Esophagus muscularis mucosa (tissue), 4 donors: ENCODE results near the gene LRRC25. TPM values are rescaled to one million over a fixed set of nuclear protein-coding genes. Genes with fewer than 3 reads are reported as not detected.

ENCODE experiments used
- DNase-seq: peaks from one replicate; pipeline ENCODE4 v3.0.0-alpha.2; 2017; ENCODE audit errors: extremely low spot score
- H3K27ac ChIP-seq, 4 donors: fragments of 200-600 bp; sonication (generic); replicated peaks in 1 of 4; 1 replicate in 3 of 4; 2 replicates in 1 of 4; pipeline ENCODE4 v1.5.1; 2016 to 2019; ENCODE audit warnings: mild to moderate bottlenecking in 1 of 4
- H3K27me3 ChIP-seq, 4 donors: fragments of 200-600 bp; sonication (generic); one replicate each; pipeline versions ENCODE4 v1.5.1 to v1.6.0; 2016 to 2019
- H3K36me3 ChIP-seq, 4 donors: fragments of 200-600 bp; sonication (generic); one replicate each; pipeline ENCODE4 v1.5.1; 2016 to 2019
- H3K4me1 ChIP-seq, 4 donors: fragments of 200-600 bp; sonication (generic); one replicate each; pipeline ENCODE4 v1.5.1; 2016 to 2019
- H3K4me3 ChIP-seq, 4 donors: fragments of 200-600 bp; sonication (generic); 1 replicate in 2 of 4; 2 replicates in 2 of 4; pipeline ENCODE4 v1.5.1; 2016 to 2019; ENCODE audit warnings: mild to moderate bottlenecking in 4 of 4, moderate library complexity in 1 of 4
- H3K9me3 ChIP-seq, 4 donors: fragments of 200-600 bp; sonication (generic); 1 replicate in 3 of 4; 2 replicates in 1 of 4; pipeline ENCODE4 v1.5.1; 2016 to 2019
- CTCF ChIP-seq, 3 experiments: fragments of 200-600 bp in 2 of 3; fragments of 450-650 bp in 1 of 3; sonication (generic) in 2 of 3; IDR thresholded peaks; one replicate each; pipeline ENCODE4 v1.5.1; 2017 to 2019; ENCODE audit warnings: antibody characterized with exemption in 3 of 3, mild to moderate bottlenecking in 2 of 3, moderate library complexity in 1 of 3
- EP300 ChIP-seq: sonication (generic); formaldehyde crosslinking; IDR thresholded peaks from one replicate; pipeline ENCODE4 v1.6.1; 2017; ENCODE audit warnings: antibody characterized with exemption
- POLR2A ChIP-seq: fragments of 450-650 bp; IDR thresholded peaks from one replicate; pipeline ENCODE4 v1.6.1; 2017; ENCODE audit warnings: antibody characterized with exemption, moderate library complexity, mild to moderate bottlenecking, low read depth
- POLR2AphosphoS5 ChIP-seq, 2 donors: sonication (generic); formaldehyde crosslinking; IDR thresholded peaks; one replicate each; pipeline ENCODE4 v1.6.1; 2017; ENCODE audit warnings: antibody characterized with exemption in 2 of 2
- WGBS: methylation state at CpG from one replicate; pipeline ENCODE4 v1.1.5; 2018; 5-methylcytosine and 5-hydroxymethylcytosine counted together
- intact Hi-C: fragments of 100-400 bp; cut with DNase I; formaldehyde crosslinking; loops from one replicate; pipeline ENCODE4 v1.15.1; 2023
- total RNA-seq, 4 donors: library from RNA; depleted of rRNA; stranded (reverse); fragments of >200 nt; gene quantifications; one replicate each; pipeline versions ENCODE4 v1.1.0 to v1.2.1, GENCODE V29; 2016

The LRRC25 gene
- total RNA-seq, 4 donors from 2014 or later = 5.8 to 20.4 (median 7.0) TPM

GRCh38 chr19:18433015-18433691 lies 35.7 kb upstream of the LRRC25 start:
- Histone ChIP-seq H3K36me3 (peaks cover 0 to 28% (median 22%) of the 10 kb centered on the region in 4 donors), H3K4me3 (peak overlapping the region; percentile 56 to 65 (median 62)), H3K27ac (peak overlapping the region; percentile 68 to 79 (median 72)), H3K4me1 (peaks cover 44 to 86% (median 67%) of the 10 kb centered on the region in 4 donors), H3K27me3 (no peaks in the 10 kb centered on the region), H3K9me3 (no peaks in the 10 kb centered on the region)
- TF ChIP-seq POLR2A = no peak
- no peak for TF ChIP-seq EP300
- no peak for TF ChIP-seq CTCF (IDR thresholded peaks at IDR 0.05)
- TF ChIP-seq POLR2AphosphoS5 (IDR thresholded peaks at IDR 0.05) = peak; percentile 15 to 25
- intact Hi-C loops = no loop called here
- no peak for DNase-seq
- 30% methylated on average over 13 of the region's 59 CpGs for WGBS

DNA sequence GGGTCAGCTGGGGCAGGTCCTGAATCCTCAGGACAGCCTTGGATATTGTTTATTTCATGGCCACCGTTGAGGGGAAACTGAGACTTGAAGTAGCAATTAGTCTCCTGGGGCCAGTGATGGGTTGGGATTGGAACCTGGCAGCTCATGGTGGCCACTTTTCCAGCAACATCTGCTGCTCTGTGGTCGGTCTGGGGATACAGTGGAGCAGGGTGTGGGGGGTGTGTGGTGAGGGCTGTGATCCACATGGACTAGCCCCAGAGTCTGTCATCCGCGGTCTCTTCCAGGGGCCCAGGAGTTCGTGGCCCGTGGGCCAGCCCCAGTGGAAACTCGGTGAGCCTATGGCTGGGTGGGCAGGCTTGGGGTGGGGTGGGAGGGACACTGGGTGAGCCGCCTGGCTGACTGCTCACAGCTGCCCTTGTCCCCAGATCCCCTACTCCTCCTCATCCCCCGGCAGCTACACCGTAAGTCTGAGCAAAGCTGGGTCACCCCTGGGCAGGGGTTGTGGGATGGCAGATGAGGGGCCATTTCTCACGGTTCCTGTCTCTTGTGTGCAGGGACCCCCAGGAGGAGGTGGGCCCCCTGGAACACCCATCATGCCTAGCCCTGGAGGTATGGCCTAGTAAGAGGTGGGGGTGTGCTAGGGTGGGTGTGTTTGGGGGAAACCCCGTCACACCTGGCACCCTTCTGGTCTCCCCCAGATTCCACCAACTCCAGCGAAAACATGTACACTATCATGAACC lies 35.0 kb upstream of the LRRC25 start:
- peaks cover 41 to 83% (median 65%) of the 10 kb centered on the region in 4 donors for H3K4me1 ChIP-seq
- no peak for DNase-seq
- peak overlapping the region; percentile 56 to 65 (median 62) for H3K4me3 ChIP-seq
- peak overlapping the region in 3 of 4 donors; percentile 69 to 79 (median 74) for H3K27ac ChIP-seq
- intact Hi-C loops = no loop called here
- no peak for TF ChIP-seq POLR2A
- TF ChIP-seq EP300 = no peak
- TF ChIP-seq POLR2AphosphoS5 (IDR thresholded peaks at IDR 0.05) = no peak
- no peak for TF ChIP-seq CTCF (IDR thresholded peaks at IDR 0.05)
- no peaks in the 10 kb centered on the region for H3K27me3 ChIP-seq
- peaks cover 0 to 32% (median 25%) of the 10 kb centered on the region in 4 donors for H3K36me3 ChIP-seq
- 77% methylated on average over 6 of the region's 13 CpGs for WGBS
- H3K9me3 ChIP-seq = no peaks in the 10 kb centered on the region

- no peak for DNase-seq
- TF ChIP-seq POLR2AphosphoS5 (IDR thresholded peaks at IDR 0.05) (no peak), EP300 (no peak), POLR2A (no peak), CTCF (IDR thresholded peaks at IDR 0.05) (no peak)
- no peaks in the 10 kb centered on the region for H3K27me3 ChIP-seq
- 76% methylated on average over 13 of the region's 34 CpGs for WGBS
- H3K27ac ChIP-seq = no peak overlapping the region
- peaks cover 41 to 83% (median 65%) of the 10 kb centered on the region in 4 donors for H3K4me1 ChIP-seq
- no peaks in the 10 kb centered on the region for H3K9me3 ChIP-seq
- H3K4me3 ChIP-seq = no peak overlapping the region
- intact Hi-C loops = no loop called here
- peaks cover 0 to 32% (median 25%) of the 10 kb centered on the region in 4 donors for H3K36me3 ChIP-seq
These were observed 34.2 kb upstream of the LRRC25 start for GRCh38 chr19:18431351-18432197.

- no peaks in the 10 kb centered on the region for H3K9me3 ChIP-seq
- no peak overlapping the region for H3K4me3 ChIP-seq
- H3K36me3 ChIP-seq = peaks cover 0 to 26% (median 21%) of the 10 kb centered on the region in 4 donors
- intact Hi-C loops = no loop called here
- no peak for DNase-seq
- WGBS = 88% methylated on average over 11 of the region's 21 CpGs
- H3K27ac ChIP-seq = peak overlapping the region in 1 of 4 donors; percentile 86
- peaks cover 49 to 90% (median 73%) of the 10 kb centered on the region in 4 donors for H3K4me1 ChIP-seq
- TF ChIP-seq EP300 = no peak
- no peak for TF ChIP-seq POLR2AphosphoS5 (IDR thresholded peaks at IDR 0.05)
- no peak for TF ChIP-seq CTCF (IDR thresholded peaks at IDR 0.05)
- TF ChIP-seq POLR2A = no peak
- H3K27me3 ChIP-seq = no peaks in the 10 kb centered on the region
These were observed 33.2 kb upstream of the LRRC25 start for GRCh38 chr19:18430417-18431144.
